Measurements from ENCODE around the gene PARK7. TPM values are rescaled to one million over a fixed set of nuclear protein-coding genes. Genes with fewer than 3 reads are reported as not detected.
A peak's percentile ranks its signal among the peaks of the same experiment; 100 is the strongest.

PARK7 gene
- total RNA-seq, 1 donor from 2014 or later, result 245 TPM

- DNase-seq (ENCODE audit: low read depth), result no peak
Observed at GRCh38 chr1:8024329-8024728, 62.8 kb downstream of the PARK7 start.

- no peak for DNase-seq (ENCODE audit: low read depth)
Observed at GRCh38 chr1:8025061-8025670, 63.7 kb downstream of the PARK7 start.

- no peak for DNase-seq (ENCODE audit: low read depth)
Observed at GRCh38 chr1:8025671-8026144, 64.2 kb downstream of the PARK7 start.

GRCh38 chr1:8026153-8026975, 64.9 kb downstream of the PARK7 start, which contains the start of gene ERRFI1:
Gene ERRFI1 (minus strand): TSS chr1:8026309. CDS start chr1:8015619, 10,690 bp downstream.
- peak; percentile 70 for DNase-seq (ENCODE audit: low read depth)

GRCh38 chr1:8026976-8027747, 65.7 kb downstream of the PARK7 start:
- peak; percentile 85 for DNase-seq (ENCODE audit: low read depth)

GRCh38 chr1:8027748-8028570, 66.4 kb downstream of the PARK7 start:
- DNase-seq (ENCODE audit: low read depth), result peak; percentile 85

GRCh38 chr1:8028571-8028910, 67.0 kb downstream of the PARK7 start:
- no peak for DNase-seq (ENCODE audit: low read depth)

GRCh38 chr1:8031176-8031785, 69.8 kb downstream of the PARK7 start:
- peak; percentile 59 for DNase-seq (ENCODE audit: low read depth)

GRCh38 chr1:8032366-8032910, 70.9 kb downstream of the PARK7 start:
- DNase-seq (ENCODE audit: low read depth), result no peak

GRCh38 chr1:8033322-8033721, 71.8 kb downstream of the PARK7 start:
- DNase-seq (ENCODE audit: low read depth), result no peak

Other genes starting within 250 kb of the PARK7 start
- 136 and 225 TPM in 2 replicates for gene VAMP3, start 190.4 kb upstream of the PARK7 start, total RNA-seq
- gene PER3, start 177.4 kb upstream of the PARK7 start, total RNA-seq, result 0.87 and 0.99 TPM in 2 replicates
- gene UTS2, start 108.6 kb upstream of the PARK7 start, total RNA-seq, result not detected in 2 replicates
- gene TNFRSF9, start 20.9 kb upstream of the PARK7 start, total RNA-seq, result 4.1 and 7.8 TPM in 2 replicates
- 38.3 and 47.8 TPM in 2 replicates for gene ERRFI1, start 64.6 kb downstream of the PARK7 start, total RNA-seq

Data from renal cortical epithelial cell (primary cell).